HL-60 (cell line): Measurements from ENCODE around the gene TRABD.

Source experiments
- DNase-seq, 2 experiments: peaks; one replicate each; pipeline ENCODE4 v3.0.0-alpha.2; 2010 to 2020; ENCODE audit warnings: low read depth in 1 of 2, low spot score in 1 of 2
- H3K27ac ChIP-seq: fragments of 250-450 bp; sonication (Bioruptor Pico); replicated peaks from 2 replicates; pipeline ENCODE4 v1.5.1; 2020; ENCODE audit warnings: mild to moderate bottlenecking, moderate library complexity
- H3K27me3 ChIP-seq: fragments of 250-450 bp; sonication (Bioruptor Pico); 2 replicates; pipeline ENCODE4 v1.5.1; 2021; ENCODE audit warnings: mild to moderate bottlenecking, moderate library complexity; ENCODE audit not compliant: insufficient read depth, poor library complexity, severe bottlenecking
- H3K4me3 ChIP-seq: replicated peaks from 2 replicates; pipeline ENCODE4 v1.5.1; 2011; ENCODE audit warnings: mild to moderate bottlenecking, control low read depth, low read length; ENCODE audit not compliant: insufficient read depth
- CTCF ChIP-seq: IDR thresholded peaks from one replicate; pipeline ENCODE4 v1.5.1; 2011; ENCODE audit warnings: low read length, control low read depth, inconsistent platforms; ENCODE audit not compliant: insufficient read depth
- GABPA ChIP-seq: IDR thresholded peaks from 2 replicates; pipeline ENCODE4 v1.6.1; 2012; ENCODE audit warnings: low read depth
- POLR2AphosphoS5 ChIP-seq: IDR thresholded peaks from 2 replicates; pipeline ENCODE4 v1.6.1; 2012; ENCODE audit warnings: low read depth
- REST ChIP-seq: IDR thresholded peaks from 2 replicates; pipeline ENCODE4 v1.6.1; 2012; ENCODE audit warnings: low read depth; ENCODE audit not compliant: insufficient replicate concordance
- SPI1 ChIP-seq: IDR thresholded peaks from 2 replicates; pipeline ENCODE4 v1.6.1; 2012; ENCODE audit warnings: low read depth, mild to moderate bottlenecking, borderline replicate concordance

Gene TRABD

GRCh38 chr22:50177537-50178470 lies 7.9 kb upstream of the TRABD start:
- H3K27ac ChIP-seq, result no peak overlapping the region
- TF ChIP-seq GABPA (no peak), SPI1 (no peak), POLR2AphosphoS5 (no peak), CTCF (no peak), REST (no peak)
- no peak for DNase-seq
- H3K4me3 ChIP-seq, result no peak overlapping the region
- no peaks in the 10 kb centered on the region for H3K27me3 ChIP-seq

- TF ChIP-seq CTCF, result no peak
- no peak for TF ChIP-seq REST
- TF ChIP-seq POLR2AphosphoS5, result no peak
- TF ChIP-seq SPI1, result no peak
- TF ChIP-seq GABPA, result no peak
- Histone ChIP-seq H3K4me3 (no peak overlapping the region), H3K27ac (no peak overlapping the region), H3K27me3 (no peaks in the 10 kb centered on the region)
- no peak for DNase-seq
Measured at GRCh38 chr22:50178471-50178864, 7.2 kb upstream of the TRABD start.

GRCh38 chr22:50178871-50179869 lies 6.5 kb upstream of the TRABD start:
- TF ChIP-seq GABPA (no peak), SPI1 (no peak), POLR2AphosphoS5 (no peak), REST (no peak), CTCF (no peak)
- no peak for DNase-seq
- H3K4me3 ChIP-seq, result no peak overlapping the region
- no peak overlapping the region for H3K27ac ChIP-seq
- H3K27me3 ChIP-seq, result no peaks in the 10 kb centered on the region
